OCI-LY7 (cell line): ENCODE measurements around the gene WNT7B. TPM values are rescaled to one million over a fixed set of nuclear protein-coding genes. Genes with fewer than 3 reads are reported as not detected.

ENCODE experiments used
- BruUV-seq: library from RNA; stranded (reverse); fragments of 400-500 nt; replicated peaks from 2 replicates; lab custom pipeline; 2021; lab: Mats Ljungman, UMichigan
- CTCF ChIA-PET: fragments of 300-600 bp; sonication (Branson Sonifier 250); formaldehyde crosslinking; loops from one replicate; lab custom pipeline; 2022; ENCODE audit warnings: antibody characterized with exemption; ENCODE audit not compliant: unreplicated experiment; lab: Charles Lee
- POLR2A ChIA-PET: fragments of 300-600 bp; sonication (Branson Sonifier 250); formaldehyde crosslinking; loops from one replicate; lab custom pipeline; 2022; ENCODE audit warnings: antibody characterized with exemption; lab: Charles Lee
- DNase-seq: peaks from one replicate; pipeline ENCODE4 v3.0.0-alpha.2; 2015; ENCODE audit warnings: low spot score
- H2AFZ ChIP-seq: fragments of 200-600 bp; sonication (generic), shearing (Covaris generic); 2 replicates; pipeline ENCODE4 v1.6.1; 2014; ENCODE audit warnings: mild to moderate bottlenecking, antibody characterized with exemption, low read length, moderate library complexity
- H3K27ac ChIP-seq: fragments of 200-600 bp; sonication (generic); 2 replicates; pipeline ENCODE4 v1.5.1; 2014; ENCODE audit warnings: mixed run types, low read depth, mild to moderate bottlenecking, moderate library complexity, low read length, inconsistent platforms; ENCODE audit not compliant: poor library complexity, severe bottlenecking
- H3K36me3 ChIP-seq: fragments of 200-600 bp; sonication (generic); 2 replicates; pipeline ENCODE4 v1.6.1; 2014; ENCODE audit warnings: mild to moderate bottlenecking, antibody characterized with exemption, low read length, moderate library complexity, mixed read lengths; ENCODE audit not compliant: insufficient read depth
- H3K4me1 ChIP-seq: fragments of 200-600 bp; sonication (generic); 2 replicates; pipeline ENCODE4 v1.5.1; 2014; ENCODE audit warnings: mild to moderate bottlenecking, low read length; ENCODE audit not compliant: insufficient read depth, poor library complexity, severe bottlenecking
- H3K4me2 ChIP-seq: fragments of 200-600 bp; sonication (generic); 2 replicates; pipeline ENCODE4 v1.6.1; 2014; ENCODE audit warnings: mild to moderate bottlenecking, low read length
- H3K4me3 ChIP-seq: fragments of 200-600 bp; sonication (generic); 2 replicates; pipeline ENCODE4 v1.5.1; 2014; ENCODE audit warnings: mild to moderate bottlenecking, low read depth, low read length; ENCODE audit not compliant: poor library complexity, severe bottlenecking
- H3K79me2 ChIP-seq: fragments of 200-600 bp; sonication (generic); 2 replicates; pipeline ENCODE4 v1.6.1; 2016; ENCODE audit warnings: low read depth, mild to moderate bottlenecking, low read length, moderate library complexity, mixed read lengths; ENCODE audit not compliant: insufficient read depth
- H3K9me2 ChIP-seq: fragments of 200-600 bp; sonication (generic); 2 replicates; pipeline ENCODE4 v1.6.1; 2016; ENCODE audit warnings: mild to moderate bottlenecking, low read length, mixed read lengths; ENCODE audit not compliant: insufficient read depth
- H3K9me3 ChIP-seq: fragments of 200-600 bp; sonication (generic); 2 replicates; pipeline ENCODE4 v1.6.1; 2014; ENCODE audit warnings: mild to moderate bottlenecking, mixed run types, low read length, mixed read lengths
- H4K20me1 ChIP-seq: fragments of 200-600 bp; sonication (generic); 2 replicates; pipeline ENCODE4 v1.6.1; 2014; ENCODE audit warnings: mild to moderate bottlenecking, antibody characterized with exemption, low read length, moderate library complexity, mixed read lengths; ENCODE audit not compliant: insufficient read depth
- EZH2phosphoT487 ChIP-seq: fragments of 200-600 bp; sonication (generic); IDR thresholded peaks from 2 replicates; pipeline ENCODE4 v1.6.1; 2018; ENCODE audit warnings: low read depth, borderline replicate concordance, mild to moderate bottlenecking, mixed run types, antibody characterized with exemption, low read length, moderate library complexity, mixed read lengths
- intact Hi-C: fragments of 100-400 bp; cut with micrococcal nuclease; formaldehyde crosslinking; loops from one replicate; pipeline ENCODE4 v1.10.0; 2022; ENCODE audit not compliant: unreplicated experiment
- total RNA-seq, 2 experiments: library from RNA; depleted of rRNA in 1 of 2; stranded (reverse); fragments of >200 nt in 1 of 2; shearing (Covaris generic) in 1 of 2; gene quantifications; 2 replicates each; pipeline ENCODE4 v1.2.3, GENCODE V29; 2014 to 2022
- TF ChIP-seq, protein P1 (sequence below): fragments of 200-600 bp; sonication (generic); conservative IDR thresholded peaks from 2 replicates; pipeline ENCODE4 v1.5.1; 2014; ENCODE audit warnings: mild to moderate bottlenecking, antibody characterized with exemption, low read length, moderate library complexity, mixed read lengths

The WNT7B gene
- total RNA-seq, 2 experiments from 2014 or later, result not detected

DNA sequence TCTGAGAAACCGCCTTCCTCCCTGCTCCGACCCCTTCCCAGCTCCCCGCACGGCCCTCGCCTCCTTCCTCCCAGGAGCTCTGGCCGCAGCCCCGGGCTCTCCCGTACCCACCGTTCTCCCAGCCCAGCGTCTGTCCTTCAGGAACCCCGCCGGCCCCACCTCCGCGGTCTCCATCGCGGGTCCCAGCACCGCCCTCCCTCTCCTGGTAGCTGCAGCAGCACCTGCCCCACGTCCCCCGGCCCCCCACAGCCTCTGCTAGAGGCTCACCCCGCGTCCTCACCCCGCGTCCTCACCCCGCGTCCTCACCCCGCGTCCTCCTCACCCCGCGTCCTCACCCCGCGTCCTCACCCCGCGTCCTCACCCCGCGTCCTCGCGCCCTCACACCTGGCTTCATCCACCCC lies 85.9 kb downstream of the WNT7B start:
- H3K36me3 ChIP-seq, result no peaks in the 10 kb centered on the region
- no peak overlapping the region for H3K4me3 ChIP-seq
- H2AFZ ChIP-seq, result no peak overlapping the region
- H3K4me1 ChIP-seq, result no peaks in the 10 kb centered on the region
- no peak for TF ChIP-seq EZH2phosphoT487
- TF ChIP-seq, protein P1, sequence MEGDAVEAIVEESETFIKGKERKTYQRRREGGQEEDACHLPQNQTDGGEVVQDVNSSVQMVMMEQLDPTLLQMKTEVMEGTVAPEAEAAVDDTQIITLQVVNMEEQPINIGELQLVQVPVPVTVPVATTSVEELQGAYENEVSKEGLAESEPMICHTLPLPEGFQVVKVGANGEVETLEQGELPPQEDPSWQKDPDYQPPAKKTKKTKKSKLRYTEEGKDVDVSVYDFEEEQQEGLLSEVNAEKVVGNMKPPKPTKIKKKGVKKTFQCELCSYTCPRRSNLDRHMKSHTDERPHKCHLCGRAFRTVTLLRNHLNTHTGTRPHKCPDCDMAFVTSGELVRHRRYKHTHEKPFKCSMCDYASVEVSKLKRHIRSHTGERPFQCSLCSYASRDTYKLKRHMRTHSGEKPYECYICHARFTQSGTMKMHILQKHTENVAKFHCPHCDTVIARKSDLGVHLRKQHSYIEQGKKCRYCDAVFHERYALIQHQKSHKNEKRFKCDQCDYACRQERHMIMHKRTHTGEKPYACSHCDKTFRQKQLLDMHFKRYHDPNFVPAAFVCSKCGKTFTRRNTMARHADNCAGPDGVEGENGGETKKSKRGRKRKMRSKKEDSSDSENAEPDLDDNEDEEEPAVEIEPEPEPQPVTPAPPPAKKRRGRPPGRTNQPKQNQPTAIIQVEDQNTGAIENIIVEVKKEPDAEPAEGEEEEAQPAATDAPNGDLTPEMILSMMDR, result no peak
- no peak overlapping the region for H3K4me2 ChIP-seq
- DNase-seq, result no peak
- H4K20me1 ChIP-seq, result no peaks in the 10 kb centered on the region
- no peaks in the 10 kb centered on the region for H3K79me2 ChIP-seq
- H3K9me3 ChIP-seq, result no peaks in the 10 kb centered on the region
- H3K9me2 ChIP-seq, result no peaks in the 10 kb centered on the region
- no TSS peak for BruUV-seq
- ChIA-PET POLR2A (no interaction called here), CTCF (no interaction called here)
- H3K27ac ChIP-seq, result no peak overlapping the region
- intact Hi-C loops, result no loop called here

DNA sequence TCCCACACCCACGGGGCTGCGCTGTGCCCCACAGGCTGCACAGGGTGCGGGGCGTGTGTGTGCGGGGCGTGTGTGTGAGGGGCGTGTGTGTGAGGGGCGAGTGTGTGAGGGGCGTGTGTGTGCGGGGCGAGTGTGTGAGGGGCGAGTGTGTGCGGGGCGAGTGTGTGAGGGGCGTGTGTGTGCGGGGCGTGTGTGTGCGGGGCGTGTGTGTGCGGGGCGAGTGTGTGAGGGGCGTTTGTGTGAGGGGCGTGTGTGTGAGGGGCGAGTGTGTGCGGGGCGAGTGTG lies 86.7 kb downstream of the WNT7B start:
- no peaks in the 10 kb centered on the region for H4K20me1 ChIP-seq
- TF ChIP-seq EZH2phosphoT487, result no peak
- TF ChIP-seq, protein P1, result no peak

DNA sequence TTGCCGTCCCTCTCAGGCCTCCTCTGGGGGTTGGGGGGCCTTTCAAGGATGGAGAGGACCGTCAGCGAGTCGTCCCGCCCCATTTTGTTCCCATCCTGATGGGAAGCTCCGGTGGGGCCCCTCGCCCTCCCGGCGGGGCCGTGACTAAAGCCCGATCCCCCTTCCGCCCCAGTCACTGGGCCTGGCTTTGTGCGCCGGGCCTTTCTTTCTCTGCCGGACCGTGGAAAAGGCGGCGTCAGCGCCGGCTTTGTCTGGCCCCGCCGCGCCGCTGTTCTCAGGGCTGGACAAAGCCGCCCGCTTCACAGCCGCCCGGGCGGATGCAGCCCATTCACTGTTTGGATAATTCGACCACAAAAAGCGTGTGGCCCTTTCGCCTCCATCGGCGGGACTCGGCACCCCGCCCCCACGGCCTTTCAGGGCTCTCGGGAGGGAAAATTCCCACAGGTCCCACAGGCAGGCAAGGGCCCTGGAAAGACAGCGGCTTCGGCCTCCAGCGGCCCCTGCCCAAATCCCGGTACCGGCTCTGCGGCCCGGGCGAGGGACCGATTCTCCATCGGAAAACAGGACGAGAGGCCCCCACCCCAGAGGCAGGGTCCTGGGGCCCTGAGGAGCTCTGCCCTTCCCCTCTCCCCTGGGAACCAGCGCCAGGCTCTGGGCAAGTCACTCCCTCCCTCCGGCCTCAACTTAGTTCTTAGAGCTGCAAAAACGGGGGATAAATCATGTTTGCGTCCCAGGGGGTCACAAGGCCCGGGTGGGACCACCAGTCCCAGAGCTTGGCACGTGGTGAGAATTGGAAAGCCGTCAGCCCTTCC lies 87.2 kb downstream of the WNT7B start:
- BruUV-seq, result no TSS peak
- Histone ChIP-seq H4K20me1 (no peaks in the 10 kb centered on the region), H3K36me3 (no peaks in the 10 kb centered on the region), H3K9me3 (no peaks in the 10 kb centered on the region), H3K4me2 (no peak overlapping the region), H2AFZ (no peak overlapping the region), H3K4me1 (no peaks in the 10 kb centered on the region), H3K9me2 (no peaks in the 10 kb centered on the region), H3K79me2 (no peaks in the 10 kb centered on the region), H3K27ac (no peak overlapping the region), H3K4me3 (no peak overlapping the region)
- ChIA-PET POLR2A (no interaction called here), CTCF (no interaction called here)
- intact Hi-C loops, result no loop called here
- TF ChIP-seq EZH2phosphoT487, result no peak
- TF ChIP-seq, protein P1, result no peak
- DNase-seq, result no peak

More for the DNA sequence above, 86.7 kb downstream of the WNT7B start:
- Histone ChIP-seq H3K4me3 (no peak overlapping the region), H2AFZ (no peak overlapping the region), H3K9me2 (no peaks in the 10 kb centered on the region), H3K4me1 (no peaks in the 10 kb centered on the region), H3K27ac (no peak overlapping the region), H3K9me3 (no peaks in the 10 kb centered on the region), H3K79me2 (no peaks in the 10 kb centered on the region), H3K36me3 (no peaks in the 10 kb centered on the region), H3K4me2 (no peak overlapping the region)
- ChIA-PET POLR2A (no interaction called here), CTCF (no interaction called here)
- DNase-seq, result no peak
- BruUV-seq, result no TSS peak
- intact Hi-C loops, result no loop called here
